Esophagus (tissue), 2 donors: ENCODE results near the gene MRGPRX3. TPM values are rescaled to one million over a fixed set of nuclear protein-coding genes. Genes with fewer than 3 reads are reported as not detected.

Experiments used
- H3K27ac ChIP-seq, 2 donors: one replicate each; pipeline ENCODE4 v1.5.1; 2013; ENCODE audit warnings: low read depth in 2 of 2, mild to moderate bottlenecking in 2 of 2, inconsistent platforms in 1 of 2, low read length in 1 of 2, moderate library complexity in 1 of 2
- H3K27me3 ChIP-seq, 2 donors: one replicate each; pipeline ENCODE4 v1.6.1; 2013; ENCODE audit warnings: low read length in 2 of 2, control low read depth in 1 of 2, mild to moderate bottlenecking in 1 of 2; ENCODE audit not compliant: insufficient read depth in 2 of 2, control insufficient read depth in 1 of 2
- H3K36me3 ChIP-seq, 2 donors: one replicate each; pipeline ENCODE4 v1.6.1; 2013; ENCODE audit warnings: low read length in 1 of 2; ENCODE audit not compliant: control insufficient read depth in 2 of 2, insufficient read depth in 2 of 2
- H3K4me1 ChIP-seq, 2 donors: one replicate each; pipeline ENCODE4 v1.6.1; 2013; ENCODE audit warnings: low read length in 1 of 2; ENCODE audit not compliant: control insufficient read depth in 2 of 2, insufficient read depth in 2 of 2
- H3K4me3 ChIP-seq, 2 donors: one replicate each; pipeline ENCODE4 v1.5.1; 2013; ENCODE audit warnings: low read length in 2 of 2, mild to moderate bottlenecking in 2 of 2, low read depth in 1 of 2, moderate library complexity in 1 of 2
- H3K9me3 ChIP-seq, 2 donors: one replicate each; pipeline ENCODE4 v1.6.1; 2013; ENCODE audit warnings: mild to moderate bottlenecking in 2 of 2, low read depth in 1 of 2, low read length in 1 of 2, moderate library complexity in 1 of 2; ENCODE audit not compliant: control insufficient read depth in 2 of 2, insufficient read depth in 1 of 2
- WGBS, 2 donors: extraction: QIAGEN DNeasy Blood & Tissue Kit; methylation state at CpG; one replicate each; pipeline ENCODE4 v1.1.7; 2013; 5-methylcytosine and 5-hydroxymethylcytosine counted together
- polyA plus RNA-seq, 2 donors: library from polyadenylated mRNA; stranded (reverse); fragments of 200-250 nt; gene quantifications; one replicate each; pipeline ENCODE4 v1.2.3, GENCODE V29; 2013
- donor health status: healthy with polysubstance abuse.
- donor health status: Bipolar disorder and iron deficiency.

The MRGPRX3 gene
- polyA plus RNA-seq, 2 donors = 0.12 to 0.33 TPM

- no peaks in the 10 kb centered on the region for H3K4me1 ChIP-seq
- no peaks in the 10 kb centered on the region for H3K36me3 ChIP-seq
- H3K27ac ChIP-seq = no peak overlapping the region
- peaks cover 0 to 4% of the 10 kb centered on the region in 2 donors for H3K27me3 ChIP-seq
- peaks cover 0 to 2% of the 10 kb centered on the region in 2 donors for H3K9me3 ChIP-seq
- WGBS, 2 donors = 45 to 55% methylated on average over 3 of the region's 3 CpGs
- no peak overlapping the region for H3K4me3 ChIP-seq
Observed at GRCh38 chr11:18145837-18146236, 13.5 kb downstream of the MRGPRX3 start.

GRCh38 chr11:18151581-18151980 lies 19.2 kb downstream of the MRGPRX3 start:
- Histone ChIP-seq H3K9me3 (no peaks in the 10 kb centered on the region), H3K27me3 (peaks cover 0 to 5% of the 10 kb centered on the region in 2 donors), H3K27ac (no peak overlapping the region), H3K4me1 (no peaks in the 10 kb centered on the region), H3K36me3 (no peaks in the 10 kb centered on the region), H3K4me3 (no peak overlapping the region)
- 85 to 89% methylated on average over 3 of the region's 3 CpGs for WGBS, 2 donors

DNA sequence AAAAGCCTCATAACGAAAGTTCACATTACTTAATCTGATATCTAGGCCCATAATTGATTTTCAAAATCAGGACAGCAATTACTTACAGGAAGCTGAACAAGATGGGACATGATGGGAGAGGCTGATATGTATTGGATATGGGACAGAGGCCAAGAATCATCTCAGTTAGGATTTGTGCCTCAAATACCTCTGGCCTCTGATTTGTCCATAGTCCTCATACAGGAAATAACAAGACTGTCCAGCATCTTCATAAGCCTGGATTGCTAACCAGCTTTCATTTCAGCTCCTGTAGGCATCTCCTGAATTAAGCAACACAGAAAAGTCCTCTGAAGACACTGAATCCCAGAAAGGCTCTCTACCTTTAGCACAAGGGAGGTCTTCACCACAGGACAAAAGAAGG lies 36.0 kb downstream of the MRGPRX3 start:
- H3K4me1 ChIP-seq = no peaks in the 10 kb centered on the region
- H3K4me3 ChIP-seq = no peak overlapping the region
- WGBS, 2 donors = 30 to 67% methylated on average over 1 of the region's 1 CpG
- H3K27ac ChIP-seq = no peak overlapping the region
- H3K36me3 ChIP-seq = no peaks in the 10 kb centered on the region
- no peaks in the 10 kb centered on the region for H3K27me3 ChIP-seq
- no peaks in the 10 kb centered on the region for H3K9me3 ChIP-seq

- Histone ChIP-seq H3K27me3 (no peaks in the 10 kb centered on the region), H3K36me3 (no peaks in the 10 kb centered on the region), H3K4me1 (no peaks in the 10 kb centered on the region), H3K9me3 (no peaks in the 10 kb centered on the region), H3K4me3 (no peak overlapping the region), H3K27ac (no peak overlapping the region)
- WGBS, 2 donors = 61 to 62% methylated on average over 4 of the region's 4 CpGs
Observed at GRCh38 chr11:18171377-18172000, 39.1 kb downstream of the MRGPRX3 start.

DNA sequence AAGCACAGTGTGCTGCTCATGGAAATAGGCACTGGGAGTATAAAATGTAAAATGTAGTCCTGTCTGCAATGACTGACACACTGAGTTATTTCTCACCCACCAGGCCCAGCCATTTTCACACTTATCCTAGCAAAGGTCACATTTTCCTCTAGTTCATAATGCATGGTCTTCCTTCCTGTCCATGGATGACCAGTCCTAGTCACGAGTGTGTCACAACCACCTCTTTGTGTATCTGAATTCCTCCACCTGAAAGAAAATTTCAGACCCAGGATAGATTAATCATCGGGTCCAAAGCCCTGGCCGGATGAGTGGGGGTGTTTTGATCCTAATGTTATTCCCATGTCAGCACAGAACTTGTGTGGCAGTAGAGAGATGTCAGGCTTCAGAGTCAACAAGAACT lies 40.3 kb downstream of the MRGPRX3 start, which contains the start of gene MRGPRX4:
Gene MRGPRX4 (plus strand): TSS at position 172 of the 400 bp plus-strand sequence. CDS start 420 bp downstream, outside the sequence.
- Histone ChIP-seq H3K4me1 (no peaks in the 10 kb centered on the region), H3K9me3 (no peaks in the 10 kb centered on the region), H3K27ac (no peak within 1 kb of the TSS), H3K36me3 (no peaks in the 10 kb centered on the region), H3K4me3 (no peak within 1 kb of the TSS), H3K27me3 (no peaks in the 10 kb centered on the region)
- WGBS, 2 donors = 72 to 73% methylated on average over 3 of the region's 3 CpGs

DNA sequence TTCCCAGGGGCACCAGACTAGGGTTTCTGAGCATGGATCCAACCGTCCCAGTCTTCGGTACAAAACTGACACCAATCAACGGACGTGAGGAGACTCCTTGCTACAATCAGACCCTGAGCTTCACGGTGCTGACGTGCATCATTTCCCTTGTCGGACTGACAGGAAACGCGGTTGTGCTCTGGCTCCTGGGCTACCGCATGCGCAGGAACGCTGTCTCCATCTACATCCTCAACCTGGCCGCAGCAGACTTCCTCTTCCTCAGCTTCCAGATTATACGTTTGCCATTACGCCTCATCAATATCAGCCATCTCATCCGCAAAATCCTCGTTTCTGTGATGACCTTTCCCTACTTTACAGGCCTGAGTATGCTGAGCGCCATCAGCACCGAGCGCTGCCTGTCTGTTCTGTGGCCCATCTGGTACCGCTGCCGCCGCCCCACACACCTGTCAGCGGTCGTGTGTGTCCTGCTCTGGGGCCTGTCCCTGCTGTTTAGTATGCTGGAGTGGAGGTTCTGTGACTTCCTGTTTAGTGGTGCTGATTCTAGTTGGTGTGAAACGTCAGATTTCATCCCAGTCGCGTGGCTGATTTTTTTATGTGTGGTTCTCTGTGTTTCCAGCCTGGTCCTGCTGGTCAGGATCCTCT lies 41.0 kb downstream of the MRGPRX3 start:
- Histone ChIP-seq H3K4me1 (no peaks in the 10 kb centered on the region), H3K4me3 (no peak overlapping the region), H3K9me3 (no peaks in the 10 kb centered on the region), H3K36me3 (no peaks in the 10 kb centered on the region), H3K27me3 (no peaks in the 10 kb centered on the region), H3K27ac (no peak overlapping the region)
- 88% methylated on average over 28 of the region's 28 CpGs for WGBS, 2 donors

Other genes with a start within 250 kb of the MRGPRX3 start
- 10 to 100 TPM; 17.2 to 39.3 TPM for gene SERGEF, start 119.5 kb upstream of the MRGPRX3 start, polyA plus RNA-seq
- gene TPH1, start 86.3 kb upstream of the MRGPRX3 start, polyA plus RNA-seq = under 1 TPM; 0.08 to 0.26 TPM
- gene SAAL1, start 26.5 kb upstream of the MRGPRX3 start, polyA plus RNA-seq = 1 to 10 TPM; 6.4 to 7.2 TPM
- not detected for gene MRGPRX4, start 40.3 kb downstream of the MRGPRX3 start, polyA plus RNA-seq
- not detected for gene SAA4, start 104.2 kb downstream of the MRGPRX3 start, polyA plus RNA-seq
- 1 to 10 TPM; 2.4 TPM for gene SAA2, start 116.1 kb downstream of the MRGPRX3 start, polyA plus RNA-seq
- gene SAA1, start 133.7 kb downstream of the MRGPRX3 start, polyA plus RNA-seq = 10 to 100 TPM; 10.8 to 15.7 TPM
- 1 to 10 TPM; 6.6 to 6.9 TPM for gene HPS5, start 189.6 kb downstream of the MRGPRX3 start, polyA plus RNA-seq
- 10 to 100 TPM; 13.1 to 23.3 TPM for gene GTF2H1, start 190.0 kb downstream of the MRGPRX3 start, polyA plus RNA-seq